Hepatocyte (in vitro differentiated cells): ENCODE results near the gene IL13RA2. TPM values are rescaled to one million over a fixed set of nuclear protein-coding genes. Genes with fewer than 3 reads are reported as not detected.

ENCODE experiments used
- DNase-seq: peaks from one replicate; pipeline ENCODE4 v3.0.0-alpha.2; 2016; ENCODE audit warnings: low spot score
- H2AFZ ChIP-seq: fragments of 200-600 bp; sonication (generic); 2 replicates; pipeline ENCODE4 v1.6.0; 2016; ENCODE audit warnings: antibody characterized with exemption, mild to moderate bottlenecking
- H3K27ac ChIP-seq: fragments of 200-600 bp; sonication (generic); 2 replicates; pipeline ENCODE4 v1.5.1; 2016; ENCODE audit warnings: mild to moderate bottlenecking
- H3K27me3 ChIP-seq: fragments of 200-600 bp; sonication (generic); 2 replicates; pipeline ENCODE4 v1.6.1; 2016
- H3K36me3 ChIP-seq: fragments of 200-600 bp; sonication (generic); replicated peaks from 2 replicates; pipeline ENCODE4 v1.5.1; 2016; ENCODE audit warnings: low read depth; ENCODE audit not compliant: insufficient read depth
- H3K4me1 ChIP-seq: fragments of 200-600 bp; sonication (generic); 2 replicates; pipeline ENCODE4 v1.5.1; 2016; ENCODE audit warnings: mild to moderate bottlenecking, moderate library complexity; ENCODE audit not compliant: insufficient read depth
- H3K4me2 ChIP-seq: fragments of 200-600 bp; sonication (generic); 2 replicates; pipeline ENCODE4 v1.6.0; 2016
- H3K4me3 ChIP-seq: fragments of 200-600 bp; sonication (generic); 2 replicates; pipeline ENCODE4 v1.5.1; 2016; ENCODE audit warnings: mild to moderate bottlenecking
- H3K79me2 ChIP-seq: fragments of 200-600 bp; sonication (generic); 2 replicates; pipeline ENCODE4 v1.6.0; 2017; ENCODE audit warnings: mild to moderate bottlenecking
- H3K9me2 ChIP-seq: fragments of 200-600 bp; sonication (generic); replicated peaks from 2 replicates; pipeline ENCODE4 v1.6.0; 2017; ENCODE audit warnings: mild to moderate bottlenecking; ENCODE audit not compliant: insufficient read depth
- H3K9me3 ChIP-seq: fragments of 200-600 bp; sonication (generic); 2 replicates; pipeline ENCODE4 v1.5.1; 2016; ENCODE audit warnings: low read depth, mild to moderate bottlenecking
- H4K20me1 ChIP-seq: fragments of 200-600 bp; sonication (generic); 2 replicates; pipeline ENCODE4 v1.6.0; 2016; ENCODE audit warnings: mild to moderate bottlenecking; ENCODE audit not compliant: insufficient read depth, poor library complexity, severe bottlenecking
- EZH2 ChIP-seq: fragments of 200-600 bp; sonication (generic); IDR thresholded peaks from 2 replicates; pipeline ENCODE4 v1.6.1; 2016; ENCODE audit warnings: antibody characterized with exemption, mild to moderate bottlenecking, borderline replicate concordance
- EZH2phosphoT487 ChIP-seq: fragments of 200-600 bp; sonication (generic); IDR thresholded peaks from one replicate; pipeline ENCODE4 v1.6.1; 2018; ENCODE audit warnings: antibody characterized with exemption, mild to moderate bottlenecking, low read depth, moderate library complexity; ENCODE audit not compliant: unreplicated experiment, severe bottlenecking
- WGBS: methylation state at CpG from one replicate; pipeline ENCODE4 v1.1.6; 2016; ENCODE audit warnings: low lambda C conversion rate; ENCODE audit errors: missing lambda C conversion rate; 5-methylcytosine and 5-hydroxymethylcytosine counted together
- polyA plus RNA-seq: library from polyadenylated mRNA; unstranded; fragments of >200 nt; fragmentation: Nextera tagmentation; extraction: Ambion mirVana; gene quantifications from 2 replicates; pipeline ENCODE4 v1.2.1, GENCODE V29; 2016
- total RNA-seq: library from RNA; depleted of rRNA; stranded (reverse); fragments of >200 nt; gene quantifications from 2 replicates; pipeline ENCODE4 v1.2.3, GENCODE V29; 2014
- TF ChIP-seq, protein P1 (sequence below): fragments of 200-600 bp; sonication (generic); IDR thresholded peaks from 2 replicates; pipeline ENCODE4 v1.5.1; 2016; ENCODE audit warnings: antibody characterized with exemption, mild to moderate bottlenecking; ENCODE audit not compliant: poor library complexity

The IL13RA2 gene
- total and polyA plus RNA-seq, 2 experiments from 2014 or later = 0.17 TPM; not detected in 1

DNA sequence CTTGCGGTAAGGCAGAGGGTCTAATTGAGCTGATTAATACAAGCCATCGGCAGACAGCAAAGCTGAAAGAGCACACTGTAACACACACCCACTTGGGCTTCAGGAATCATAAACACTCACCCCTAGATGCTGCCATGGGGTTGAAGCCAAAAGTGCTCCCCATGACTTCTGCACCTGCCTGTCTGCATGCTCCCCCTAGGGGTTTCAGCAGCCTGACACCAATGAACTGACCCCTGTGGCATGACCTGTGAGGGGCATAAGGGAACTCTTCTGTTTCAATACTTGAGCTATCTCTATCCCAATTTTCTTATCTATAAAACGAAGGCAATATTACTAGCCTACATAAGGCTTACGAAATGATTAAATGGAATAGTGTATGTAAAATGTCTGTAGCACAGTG, 23.0 kb upstream of the IL13RA2 start:
- H3K9me2 ChIP-seq = no peaks in the 10 kb centered on the region
- no peaks in the 10 kb centered on the region for H3K4me1 ChIP-seq
- TF ChIP-seq, protein P1, sequence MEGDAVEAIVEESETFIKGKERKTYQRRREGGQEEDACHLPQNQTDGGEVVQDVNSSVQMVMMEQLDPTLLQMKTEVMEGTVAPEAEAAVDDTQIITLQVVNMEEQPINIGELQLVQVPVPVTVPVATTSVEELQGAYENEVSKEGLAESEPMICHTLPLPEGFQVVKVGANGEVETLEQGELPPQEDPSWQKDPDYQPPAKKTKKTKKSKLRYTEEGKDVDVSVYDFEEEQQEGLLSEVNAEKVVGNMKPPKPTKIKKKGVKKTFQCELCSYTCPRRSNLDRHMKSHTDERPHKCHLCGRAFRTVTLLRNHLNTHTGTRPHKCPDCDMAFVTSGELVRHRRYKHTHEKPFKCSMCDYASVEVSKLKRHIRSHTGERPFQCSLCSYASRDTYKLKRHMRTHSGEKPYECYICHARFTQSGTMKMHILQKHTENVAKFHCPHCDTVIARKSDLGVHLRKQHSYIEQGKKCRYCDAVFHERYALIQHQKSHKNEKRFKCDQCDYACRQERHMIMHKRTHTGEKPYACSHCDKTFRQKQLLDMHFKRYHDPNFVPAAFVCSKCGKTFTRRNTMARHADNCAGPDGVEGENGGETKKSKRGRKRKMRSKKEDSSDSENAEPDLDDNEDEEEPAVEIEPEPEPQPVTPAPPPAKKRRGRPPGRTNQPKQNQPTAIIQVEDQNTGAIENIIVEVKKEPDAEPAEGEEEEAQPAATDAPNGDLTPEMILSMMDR = no peak
- TF ChIP-seq EZH2phosphoT487 (no peak), EZH2 (no peak)
- DNase-seq = no peak
- no peak overlapping the region for H3K4me2 ChIP-seq
- H2AFZ ChIP-seq = no peak overlapping the region
- H3K4me3 ChIP-seq = no peak overlapping the region
- no peaks in the 10 kb centered on the region for H3K9me3 ChIP-seq
- 83% methylated on average over 4 of the region's 4 CpGs for WGBS
- no peaks in the 10 kb centered on the region for H3K27me3 ChIP-seq
- no peaks in the 10 kb centered on the region for H3K79me2 ChIP-seq
- no peaks in the 10 kb centered on the region for H3K36me3 ChIP-seq
- H4K20me1 ChIP-seq = no peaks in the 10 kb centered on the region
- no peak overlapping the region for H3K27ac ChIP-seq

DNA sequence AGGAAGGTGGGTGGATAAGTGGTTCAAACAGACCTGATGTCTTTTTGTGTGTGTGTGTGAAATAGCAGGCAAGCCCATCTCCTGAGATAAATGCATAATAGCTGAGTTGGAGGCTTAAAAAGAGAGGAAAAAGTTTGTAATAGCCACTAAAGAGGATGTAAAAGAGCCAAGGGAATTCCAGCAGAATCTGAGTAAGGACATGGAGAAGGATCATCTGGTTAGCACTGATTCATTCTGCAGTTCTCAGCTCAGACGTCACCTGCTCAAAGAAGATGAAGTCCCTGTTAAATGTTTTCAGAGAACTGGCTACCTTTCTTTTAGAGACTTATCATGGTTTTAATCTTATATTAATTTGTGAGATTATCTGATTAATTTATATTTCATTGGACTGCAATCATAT, 21.0 kb upstream of the IL13RA2 start:
- H3K9me3 ChIP-seq = no peaks in the 10 kb centered on the region
- no peaks in the 10 kb centered on the region for H4K20me1 ChIP-seq
- H3K79me2 ChIP-seq = no peaks in the 10 kb centered on the region
- TF ChIP-seq EZH2 (no peak), EZH2phosphoT487 (no peak)
- TF ChIP-seq, protein P1 = no peak
- no peaks in the 10 kb centered on the region for H3K27me3 ChIP-seq
- no peak overlapping the region for H2AFZ ChIP-seq
- no peaks in the 10 kb centered on the region for H3K4me1 ChIP-seq
- no peak overlapping the region for H3K27ac ChIP-seq
- DNase-seq = no peak
- no peaks in the 10 kb centered on the region for H3K9me2 ChIP-seq
- H3K4me2 ChIP-seq = no peak overlapping the region
- no peak overlapping the region for H3K4me3 ChIP-seq
- H3K36me3 ChIP-seq = no peaks in the 10 kb centered on the region
- 72% methylated on average over 1 of the region's 1 CpG for WGBS

DNA sequence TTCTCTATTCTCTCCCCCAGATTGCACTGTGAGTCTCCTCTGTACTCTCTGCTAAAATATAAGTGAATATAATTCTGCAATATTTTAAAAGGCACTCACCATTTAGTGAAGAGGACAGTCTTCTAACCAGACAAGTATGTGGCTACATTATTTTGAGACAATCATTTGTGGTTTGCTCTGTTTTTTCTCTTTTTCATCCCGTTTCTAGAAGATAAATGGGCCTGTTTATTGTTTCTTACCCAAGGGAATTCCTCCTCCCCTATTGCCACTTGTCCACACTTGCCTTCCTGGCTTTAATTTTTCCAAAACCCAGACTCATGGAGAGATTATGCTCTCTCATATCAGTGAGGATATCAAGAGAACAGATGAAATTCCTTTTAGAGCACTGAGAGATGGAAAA, 18.6 kb upstream of the IL13RA2 start:
- Histone ChIP-seq H3K9me3 (no peaks in the 10 kb centered on the region), H3K36me3 (no peaks in the 10 kb centered on the region), H3K4me3 (no peak overlapping the region), H4K20me1 (no peaks in the 10 kb centered on the region), H2AFZ (no peak overlapping the region), H3K79me2 (no peaks in the 10 kb centered on the region), H3K4me1 (no peaks in the 10 kb centered on the region), H3K9me2 (no peaks in the 10 kb centered on the region), H3K27ac (no peak overlapping the region), H3K4me2 (no peak overlapping the region), H3K27me3 (no peaks in the 10 kb centered on the region)
- no peak for DNase-seq
- 28% methylated on average over 1 of the region's 1 CpG for WGBS
- no peak for TF ChIP-seq EZH2
- TF ChIP-seq, protein P1 = no peak
- TF ChIP-seq EZH2phosphoT487 = no peak

DNA sequence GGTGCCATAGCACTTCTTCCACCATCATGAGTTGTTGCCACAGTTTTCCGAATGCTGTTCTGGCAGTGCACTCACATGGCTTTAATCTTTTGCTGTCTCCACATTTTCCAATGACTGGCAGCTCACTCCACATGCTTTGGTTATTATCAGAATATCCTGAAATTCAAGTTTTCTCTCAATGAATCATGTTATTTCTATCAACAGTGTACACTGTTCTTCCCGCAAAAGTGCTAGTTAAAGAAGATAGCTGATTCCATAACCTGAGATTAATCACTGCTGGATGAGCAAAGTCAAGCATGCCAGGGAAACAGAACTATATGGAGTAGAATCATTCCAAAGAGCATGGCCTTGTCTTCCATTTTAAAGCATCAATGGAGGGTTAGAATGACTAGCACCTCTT, 14.6 kb upstream of the IL13RA2 start:
- Histone ChIP-seq H3K27me3 (no peaks in the 10 kb centered on the region), H3K9me3 (no peaks in the 10 kb centered on the region), H3K27ac (no peak overlapping the region), H3K36me3 (no peaks in the 10 kb centered on the region), H3K4me1 (peaks cover 11% of the 10 kb centered on the region), H3K4me2 (no peak overlapping the region), H2AFZ (no peak overlapping the region), H3K9me2 (no peaks in the 10 kb centered on the region), H4K20me1 (no peaks in the 10 kb centered on the region), H3K4me3 (no peak overlapping the region), H3K79me2 (no peaks in the 10 kb centered on the region)
- 83% methylated on average over 2 of the region's 2 CpGs for WGBS
- no peak for TF ChIP-seq EZH2phosphoT487
- TF ChIP-seq, protein P1 = no peak
- TF ChIP-seq EZH2 = no peak
- no peak for DNase-seq
